NCI-H2196 (cell line): ENCODE results near the gene TBC1D22A.
A peak's percentile ranks its signal among the peaks of the same experiment; 100 is the strongest.
"Not testable (repeated sequence)": the region's sequence is repeated elsewhere in the genome, so short reads cannot be mapped to it uniquely, and the experiment has no call there.

ENCODE experiments used
- DNase-seq: peaks from one replicate; lab custom pipeline; 2025; ENCODE audit not compliant: unreplicated experiment; lab: John Stamatoyannopoulos, UW

The TBC1D22A gene, protein sequence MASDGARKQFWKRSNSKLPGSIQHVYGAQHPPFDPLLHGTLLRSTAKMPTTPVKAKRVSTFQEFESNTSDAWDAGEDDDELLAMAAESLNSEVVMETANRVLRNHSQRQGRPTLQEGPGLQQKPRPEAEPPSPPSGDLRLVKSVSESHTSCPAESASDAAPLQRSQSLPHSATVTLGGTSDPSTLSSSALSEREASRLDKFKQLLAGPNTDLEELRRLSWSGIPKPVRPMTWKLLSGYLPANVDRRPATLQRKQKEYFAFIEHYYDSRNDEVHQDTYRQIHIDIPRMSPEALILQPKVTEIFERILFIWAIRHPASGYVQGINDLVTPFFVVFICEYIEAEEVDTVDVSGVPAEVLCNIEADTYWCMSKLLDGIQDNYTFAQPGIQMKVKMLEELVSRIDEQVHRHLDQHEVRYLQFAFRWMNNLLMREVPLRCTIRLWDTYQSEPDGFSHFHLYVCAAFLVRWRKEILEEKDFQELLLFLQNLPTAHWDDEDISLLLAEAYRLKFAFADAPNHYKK

DNA sequence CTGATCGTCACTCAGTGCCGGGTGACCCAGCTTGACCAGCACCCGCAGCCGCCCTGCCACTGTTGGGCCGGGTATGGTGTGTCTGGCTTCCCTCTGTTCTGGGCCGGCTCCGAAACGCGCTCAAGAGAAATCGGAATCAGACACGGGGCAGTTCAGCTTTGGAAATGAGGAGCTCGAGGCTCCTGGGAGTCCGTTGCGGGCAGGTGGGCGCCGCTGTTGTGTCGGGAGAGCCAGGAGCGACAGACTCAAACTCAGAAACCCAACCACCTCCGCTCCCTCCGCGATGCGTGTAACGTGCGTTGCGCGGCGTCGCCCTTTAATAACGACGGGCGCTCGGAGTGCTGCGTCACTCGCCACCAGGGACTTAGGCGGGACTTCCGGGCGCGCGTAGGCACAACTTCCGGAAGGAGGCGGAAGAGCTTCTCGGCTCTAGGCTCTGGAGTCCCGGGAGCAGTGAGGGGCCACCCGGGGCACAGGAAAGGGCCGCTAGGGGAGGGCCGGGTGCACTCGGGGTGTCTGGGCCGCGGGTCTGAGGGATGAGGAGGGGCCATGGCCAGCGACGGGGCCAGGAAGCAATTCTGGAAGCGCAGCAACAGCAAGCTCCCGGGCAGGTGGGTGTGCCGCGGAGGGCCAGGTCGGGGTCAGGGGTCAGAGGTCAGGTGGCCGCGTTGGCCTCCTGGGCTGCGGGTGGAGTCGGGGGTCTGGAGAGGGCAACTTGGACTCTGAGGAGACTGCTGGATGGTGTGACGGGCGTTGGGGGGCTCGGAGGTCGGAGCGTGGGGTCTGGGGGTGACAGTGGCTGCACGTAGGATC lies at the start of gene TBC1D22A:
Gene TBC1D22A (plus strand): TSS at position 413 of the 813 bp plus-strand sequence. CDS start 137 bp downstream, at position 550.
- peak; percentile 97 for DNase-seq

DNA sequence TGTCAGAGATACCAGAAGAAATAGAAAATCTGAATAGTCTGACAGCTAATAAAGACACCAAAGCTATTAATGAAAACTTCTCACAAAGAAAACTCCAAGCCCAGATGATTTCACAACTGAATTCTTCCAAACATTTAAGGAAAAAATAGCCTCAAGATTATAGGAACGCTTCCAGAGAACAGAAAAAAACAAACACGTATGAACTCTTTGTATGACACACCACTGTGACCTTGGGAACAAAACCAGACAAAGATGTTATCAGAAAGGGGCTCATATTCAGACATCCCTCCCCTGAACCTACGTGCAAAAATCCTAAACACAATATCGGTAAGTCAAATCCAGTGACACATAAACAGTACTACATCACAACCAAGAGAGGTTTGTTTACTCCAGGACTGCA lies 47.9 kb upstream of the TBC1D22A start:
- no peak for DNase-seq

DNA sequence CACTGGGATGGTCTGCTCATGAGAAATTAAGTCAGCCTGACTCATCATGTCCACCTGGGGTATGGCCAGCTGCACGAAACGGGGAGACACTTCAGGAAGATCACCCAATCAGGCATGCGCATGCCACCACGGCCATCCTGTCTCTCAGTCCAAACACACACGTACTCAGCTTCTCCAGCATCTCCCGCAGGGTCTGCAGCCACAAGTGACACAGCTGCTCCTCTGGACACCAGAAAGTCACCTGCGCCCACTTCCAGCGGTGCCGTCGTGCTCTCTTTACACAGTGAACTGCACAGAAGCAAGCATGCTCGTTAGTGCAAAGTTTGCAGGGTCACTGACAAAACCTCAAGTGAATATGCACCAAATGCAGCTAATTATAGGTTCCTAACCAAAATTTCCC lies 42.5 kb upstream of the TBC1D22A start:
- no peak for DNase-seq

DNA sequence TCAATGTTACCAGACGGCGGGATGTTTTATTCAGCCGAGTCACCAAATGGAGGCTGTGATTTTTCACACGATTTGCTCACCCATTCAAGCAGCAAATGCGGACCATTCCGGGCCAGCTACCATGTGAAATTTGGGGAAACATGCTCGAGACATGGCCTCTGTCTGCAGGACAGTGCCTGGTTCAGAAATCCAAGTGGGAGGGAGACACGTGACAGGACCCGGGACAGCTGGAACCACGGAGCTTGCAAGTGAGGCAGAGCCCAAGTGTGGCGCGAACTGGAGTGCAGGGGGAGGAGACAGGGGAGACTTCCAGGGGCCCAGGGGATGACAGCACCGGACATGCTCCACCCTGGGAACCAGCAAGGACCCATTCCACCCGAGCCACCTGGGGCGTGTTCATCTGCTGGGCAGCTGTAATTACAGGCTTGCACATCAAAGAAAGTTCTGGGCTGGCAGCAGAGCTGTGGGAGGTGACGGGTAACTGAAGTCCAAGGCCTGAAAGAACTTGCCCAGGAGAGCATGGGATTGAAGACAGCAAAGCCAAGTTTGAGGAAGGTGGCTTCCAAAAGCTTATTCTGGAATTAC lies 40.9 kb upstream of the TBC1D22A start:
- DNase-seq: no peak

DNA sequence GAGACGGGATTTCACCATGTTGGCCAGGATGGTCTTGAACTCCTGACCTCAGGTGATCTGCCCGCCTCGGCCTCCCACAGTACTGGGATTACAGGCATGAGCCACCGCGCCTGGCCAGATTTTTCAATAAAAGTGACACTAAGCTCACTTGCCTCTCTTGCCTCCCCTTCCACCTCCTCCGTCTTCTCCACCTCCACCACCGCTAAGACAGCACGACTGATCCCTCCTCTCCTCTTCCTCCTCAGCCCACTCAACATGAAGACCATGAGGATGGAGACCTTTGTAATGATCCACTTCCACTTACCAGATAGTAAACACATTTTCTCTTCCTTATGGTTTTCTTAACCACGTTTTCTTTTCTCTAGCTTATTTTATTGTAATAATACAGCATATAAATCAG lies 38.6 kb upstream of the TBC1D22A start:
- DNase-seq: no peak

DNA sequence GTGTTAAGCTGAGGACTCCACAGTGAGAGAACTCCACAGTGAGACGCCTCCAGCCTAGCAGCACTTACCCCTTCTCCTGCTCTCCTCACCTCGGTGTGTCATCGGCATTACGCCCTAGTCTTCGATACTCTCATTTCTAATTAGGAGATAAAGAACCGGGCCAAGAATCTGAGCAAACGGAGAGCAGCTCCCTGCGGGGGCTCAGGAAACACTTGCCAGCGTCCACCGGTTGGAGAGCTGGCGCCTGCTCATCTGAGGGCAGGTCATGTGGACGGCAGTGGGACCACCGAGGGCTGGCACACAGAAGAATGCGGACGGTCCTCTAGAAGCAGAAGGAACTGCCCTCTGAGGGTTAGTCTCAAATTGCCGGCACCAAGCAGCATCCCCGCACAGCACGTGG lies 37.4 kb upstream of the TBC1D22A start:
- no peak for DNase-seq

DNA sequence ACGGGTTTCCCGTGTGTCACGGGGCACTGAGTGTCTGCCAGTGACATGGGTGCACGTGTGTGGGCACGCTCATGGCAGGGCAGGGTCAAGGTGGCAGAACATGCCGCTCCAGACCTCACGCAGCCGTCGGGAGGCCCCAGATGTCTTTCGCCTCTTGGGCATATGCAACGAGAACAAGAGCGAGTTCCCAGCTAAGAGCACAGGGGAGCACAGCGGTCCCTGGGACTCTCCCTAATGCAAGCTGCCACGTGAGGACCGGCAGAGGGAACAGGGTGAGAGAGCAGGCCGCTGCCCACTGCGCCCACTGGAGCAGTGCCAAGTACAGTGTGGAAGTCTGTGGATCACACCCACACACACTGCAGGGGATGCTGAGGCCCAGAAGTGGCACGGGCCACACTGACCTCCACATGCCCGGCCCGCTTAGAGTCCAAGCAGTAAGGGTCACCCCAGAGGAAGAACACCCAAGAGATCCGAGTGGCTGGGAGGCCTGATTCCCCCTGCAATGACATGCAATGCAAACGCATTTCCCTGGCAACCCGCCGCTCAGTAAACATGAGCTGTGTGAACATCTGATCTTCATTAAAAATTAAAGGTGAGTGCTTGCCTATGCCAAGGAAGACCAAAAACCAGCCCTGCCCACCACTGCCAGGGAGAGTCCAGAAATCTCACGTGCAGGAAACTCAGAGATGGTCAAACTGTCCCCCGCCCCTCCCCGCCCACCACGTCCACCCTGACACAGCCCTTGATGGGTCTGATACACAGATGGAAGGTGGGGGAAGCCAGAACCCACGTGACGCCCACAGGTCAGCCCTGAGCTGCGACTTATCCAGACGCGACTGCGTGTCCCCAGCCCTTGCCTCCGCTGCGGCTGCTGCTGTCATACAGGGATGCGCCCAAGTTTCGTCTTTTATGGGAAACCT lies 36.1 kb upstream of the TBC1D22A start:
- peak; percentile 64 for DNase-seq

DNA sequence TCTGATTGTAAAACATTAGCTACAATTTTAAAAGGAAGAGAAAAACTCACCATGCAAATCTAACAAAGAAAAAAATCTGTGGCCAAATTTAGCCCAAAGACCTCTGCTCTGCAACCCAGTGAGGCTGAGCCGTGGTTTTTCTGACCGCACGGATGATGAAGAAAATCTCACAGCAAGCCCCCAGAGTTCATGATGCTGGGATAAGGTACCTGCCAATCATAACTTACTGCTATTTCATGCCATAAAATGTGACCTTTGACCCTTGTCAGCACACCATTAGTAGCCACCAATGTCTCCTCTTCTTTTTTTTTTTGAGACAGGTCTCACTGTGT lies 35.5 kb upstream of the TBC1D22A start:
- DNase-seq: no peak

DNA sequence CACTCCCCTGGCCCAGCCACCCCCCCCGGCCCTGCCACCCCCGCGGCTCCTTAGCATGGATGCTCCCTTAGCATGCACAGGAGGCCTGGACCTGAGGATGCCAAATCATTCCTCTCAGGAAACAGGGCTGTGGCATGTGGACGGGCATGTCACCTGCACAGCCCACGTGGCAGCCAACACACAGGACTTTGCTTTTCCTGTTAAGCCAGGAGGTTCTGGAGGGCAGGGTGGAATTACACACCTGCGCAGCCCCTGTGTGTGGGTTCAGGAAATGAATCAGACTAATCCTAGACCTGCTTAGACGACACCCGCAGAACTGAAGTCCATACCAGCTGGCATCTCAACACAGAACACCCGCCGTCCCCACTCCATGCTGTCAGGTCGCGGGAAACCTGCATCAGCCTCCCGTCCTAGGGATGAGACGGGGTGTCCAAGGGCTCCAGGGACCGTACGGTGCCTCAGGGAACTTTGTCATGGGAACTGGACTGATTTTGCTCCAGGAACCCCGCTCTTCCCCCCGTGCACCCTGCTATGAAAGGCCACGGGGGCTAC lies 34.6 kb upstream of the TBC1D22A start:
- DNase-seq: no peak

DNA sequence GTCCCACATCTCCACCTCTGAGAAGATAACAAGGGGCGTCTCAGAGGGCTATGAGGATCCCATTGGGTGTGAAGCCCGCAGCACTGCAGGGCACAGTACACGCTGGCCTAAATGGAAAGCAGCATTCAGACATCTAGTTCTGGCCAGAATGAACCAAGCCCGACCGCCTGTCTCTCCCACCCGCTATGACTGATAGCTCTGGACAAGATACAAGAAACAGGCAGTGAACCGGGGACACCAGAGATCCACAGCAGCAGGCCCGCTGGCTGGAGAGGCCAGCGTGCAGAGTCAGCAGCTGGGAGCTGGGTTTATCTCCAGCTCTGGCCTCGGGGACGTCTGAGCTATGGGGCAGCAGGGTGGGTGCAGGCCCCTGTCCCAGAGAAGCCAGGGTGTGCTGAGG lies 34.0 kb upstream of the TBC1D22A start:
- no peak for DNase-seq

DNA sequence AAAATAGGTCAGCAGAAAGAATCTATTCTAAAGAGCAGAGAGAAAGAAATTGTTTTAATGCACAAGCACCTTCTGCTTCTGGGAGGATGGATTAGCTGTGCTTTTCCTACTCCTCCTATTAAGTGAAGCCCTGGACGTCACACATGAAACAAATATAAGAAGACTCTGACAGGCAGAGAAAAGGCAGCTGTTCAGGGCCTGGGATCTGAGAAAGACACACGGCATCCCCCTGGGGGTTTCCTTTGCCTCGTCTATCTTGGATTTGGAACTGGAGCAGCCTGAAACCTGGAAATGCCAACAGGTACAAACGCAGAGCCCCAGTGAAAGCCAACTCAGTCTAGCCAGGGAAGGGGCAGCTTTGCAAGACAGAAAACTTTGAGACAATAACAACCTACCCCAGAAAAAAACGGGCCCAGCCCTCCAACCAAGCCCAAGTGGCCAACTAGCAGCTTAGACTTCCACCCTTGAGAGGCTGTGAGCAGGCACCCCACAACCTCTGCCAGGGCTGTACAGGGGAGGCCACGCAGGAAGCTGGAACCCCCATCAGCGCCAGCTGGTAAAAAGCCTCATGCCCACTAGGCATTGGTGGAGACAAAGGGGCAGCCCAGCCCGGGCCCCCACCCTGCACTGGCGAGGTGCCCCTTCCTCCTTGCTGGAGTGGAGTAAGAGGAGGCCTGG lies 31.7 kb upstream of the TBC1D22A start:
- DNase-seq: no peak

DNA sequence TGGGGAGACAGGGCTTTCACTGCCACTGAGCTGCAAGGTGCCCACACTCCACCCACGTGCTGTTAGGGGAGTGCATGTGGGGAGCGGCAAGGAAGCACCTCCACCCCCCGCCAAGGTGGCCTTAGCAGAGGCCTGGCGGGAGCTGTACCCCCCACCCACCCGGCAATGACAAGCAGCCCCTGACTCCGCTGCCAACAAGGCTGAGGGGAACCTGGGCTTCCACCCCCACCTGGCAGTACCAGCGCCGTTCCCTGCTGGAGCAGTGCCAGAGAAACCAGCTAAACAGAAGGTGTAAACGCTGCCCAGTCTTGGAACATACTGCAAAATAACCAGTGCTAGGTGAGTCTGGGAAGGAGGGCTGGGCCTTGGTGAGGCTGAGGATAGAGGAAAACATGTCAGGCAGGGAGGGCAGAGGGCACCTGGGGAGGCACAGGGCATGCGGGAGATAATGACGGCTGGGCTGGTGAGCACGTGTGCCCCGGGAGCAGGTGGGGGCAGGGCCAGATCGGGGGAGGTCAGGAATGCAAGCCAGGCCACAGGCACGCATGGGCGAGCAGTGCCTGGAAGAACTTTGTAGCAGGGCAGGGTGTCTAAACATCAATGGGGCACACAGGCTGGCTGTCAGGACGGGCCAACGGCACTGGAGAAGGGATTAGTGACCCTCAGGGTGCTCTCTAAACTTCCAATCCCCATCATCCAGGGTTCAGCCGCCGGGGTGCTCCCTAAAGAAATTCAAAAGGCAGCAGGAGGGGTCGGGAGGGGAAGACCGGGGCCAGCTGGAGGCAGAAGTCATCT lies 31.0 kb upstream of the TBC1D22A start:
- DNase-seq: peak; percentile 69

DNA sequence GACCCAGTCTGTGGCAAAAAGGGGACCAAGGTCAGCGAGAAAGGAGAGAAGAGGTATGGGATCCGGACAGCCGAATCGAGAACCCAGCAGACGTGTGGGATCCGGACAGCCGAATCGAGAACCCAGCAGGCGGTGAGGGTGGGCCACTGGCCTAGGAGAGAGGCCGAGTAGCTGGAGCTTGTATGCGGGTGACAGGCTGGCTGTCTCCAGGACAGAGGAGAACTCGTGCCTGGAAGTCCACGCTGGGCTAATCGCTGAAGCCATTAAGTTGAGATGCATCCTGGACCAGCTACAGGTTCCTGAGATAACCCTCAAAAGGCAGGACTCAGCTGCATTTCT lies 30.4 kb upstream of the TBC1D22A start:
- no peak for DNase-seq

DNA sequence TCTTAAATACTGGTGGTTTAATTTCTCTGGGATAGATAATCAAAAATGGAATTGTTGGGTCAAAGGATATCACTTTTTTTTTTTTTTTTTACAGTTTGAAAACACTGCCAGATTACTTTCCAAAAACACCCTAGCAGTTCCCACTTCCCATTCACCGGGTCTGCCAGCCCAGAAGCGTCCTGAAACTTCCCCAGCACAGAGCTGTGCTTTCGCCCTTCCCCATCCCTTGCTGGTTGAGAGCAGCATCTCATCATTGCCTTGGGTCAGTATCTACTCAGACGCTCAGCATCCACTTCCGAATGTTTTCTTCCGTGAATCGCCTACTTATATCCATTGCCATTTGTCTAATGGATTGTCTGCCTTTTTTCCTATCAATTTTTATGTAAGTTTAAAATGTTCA lies 29.9 kb upstream of the TBC1D22A start:
- DNase-seq: no peak

DNA sequence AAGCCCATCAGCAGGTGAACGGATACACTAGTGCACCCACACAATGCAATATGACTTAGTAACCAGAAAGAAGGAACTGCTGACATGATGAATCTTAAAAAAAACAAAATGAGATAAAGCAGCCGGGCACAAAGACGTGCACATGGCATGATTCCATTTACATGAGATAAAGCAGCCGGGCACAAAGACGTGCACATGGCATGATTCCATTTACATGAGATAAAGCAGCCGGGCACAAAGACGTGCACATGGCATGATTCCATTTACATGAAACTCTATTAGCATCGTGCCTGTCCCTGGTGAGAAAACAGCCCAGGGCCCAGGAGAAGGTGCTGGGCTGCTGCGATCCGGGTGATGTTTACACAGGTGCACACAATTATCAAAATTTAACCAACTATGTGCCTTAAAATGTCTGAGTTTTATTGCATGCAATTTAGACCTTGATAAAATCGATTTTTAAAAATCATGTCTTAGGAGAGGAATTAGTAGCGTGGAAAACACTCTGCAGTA lies 28.2 kb upstream of the TBC1D22A start:
- not testable (repeated sequence) for DNase-seq

DNA sequence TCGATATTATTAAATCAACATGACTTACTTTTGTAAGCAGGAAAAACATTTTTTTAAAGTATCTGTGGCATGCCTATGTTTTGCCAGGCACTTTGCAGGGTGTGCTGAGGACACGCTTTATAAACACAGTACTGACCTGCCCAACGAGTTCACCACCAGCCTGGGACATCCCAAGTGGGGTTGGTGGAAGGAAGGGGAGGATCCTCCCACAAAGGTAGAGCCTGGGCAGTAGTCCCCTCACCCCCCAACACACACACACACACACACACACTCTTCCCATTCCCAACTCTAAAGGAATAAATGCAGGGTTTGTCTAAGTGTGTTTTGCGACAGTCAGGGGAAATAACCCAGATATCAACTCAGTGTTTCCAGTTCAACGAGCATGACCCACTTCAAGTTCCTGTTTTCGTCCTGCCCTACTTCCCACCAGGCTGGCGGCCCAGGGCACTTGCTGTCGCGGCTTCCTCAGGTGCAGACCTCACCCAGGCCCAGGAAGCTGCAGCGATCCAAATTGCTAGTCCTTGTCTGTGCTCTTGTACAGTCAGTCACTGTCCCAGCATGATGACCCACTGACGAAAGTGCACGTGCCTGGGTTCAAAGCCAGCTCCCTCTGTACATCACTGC lies 27.5 kb upstream of the TBC1D22A start:
- no peak for DNase-seq

DNA sequence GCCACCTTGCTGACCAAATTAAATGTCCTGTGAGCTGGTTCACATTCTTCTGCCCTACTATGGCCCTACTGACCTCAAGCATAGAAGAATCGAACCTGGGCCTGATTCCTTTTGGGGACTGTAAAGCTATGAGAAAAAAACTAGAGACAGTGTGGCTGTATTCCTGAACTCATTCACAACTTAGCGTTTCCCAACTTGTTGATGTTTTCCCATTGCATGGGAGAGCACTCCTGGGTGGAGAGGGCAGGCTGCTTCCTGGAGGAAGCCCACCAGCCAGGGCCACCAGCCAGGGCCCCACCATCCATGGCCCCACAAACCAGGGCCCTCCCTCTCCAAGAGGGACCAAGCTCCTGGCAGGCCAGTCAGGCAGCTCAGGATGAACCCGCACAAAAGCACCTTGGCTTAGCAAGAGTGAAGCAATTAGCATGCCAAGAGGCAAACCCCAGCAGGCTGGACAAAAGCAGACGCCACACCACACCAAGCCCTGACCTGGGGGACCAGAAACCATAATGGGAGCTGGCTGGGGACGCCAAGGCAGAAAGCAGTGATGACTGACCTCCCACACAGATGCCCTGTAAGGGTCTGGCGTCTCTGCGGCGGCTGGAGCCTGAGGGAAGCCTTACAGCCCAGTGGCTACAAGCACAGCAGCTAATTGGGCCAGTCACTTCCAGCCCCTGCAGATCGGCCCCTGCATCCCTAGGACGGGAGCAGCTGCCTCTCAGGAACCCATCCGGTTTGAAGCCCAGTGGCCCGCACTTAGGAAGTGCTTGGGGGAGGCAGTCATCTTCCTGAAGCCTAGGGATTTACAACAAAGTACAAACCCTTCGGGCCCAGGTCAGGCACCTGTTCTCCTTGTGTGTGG lies 26.5 kb upstream of the TBC1D22A start:
- DNase-seq: no peak

DNA sequence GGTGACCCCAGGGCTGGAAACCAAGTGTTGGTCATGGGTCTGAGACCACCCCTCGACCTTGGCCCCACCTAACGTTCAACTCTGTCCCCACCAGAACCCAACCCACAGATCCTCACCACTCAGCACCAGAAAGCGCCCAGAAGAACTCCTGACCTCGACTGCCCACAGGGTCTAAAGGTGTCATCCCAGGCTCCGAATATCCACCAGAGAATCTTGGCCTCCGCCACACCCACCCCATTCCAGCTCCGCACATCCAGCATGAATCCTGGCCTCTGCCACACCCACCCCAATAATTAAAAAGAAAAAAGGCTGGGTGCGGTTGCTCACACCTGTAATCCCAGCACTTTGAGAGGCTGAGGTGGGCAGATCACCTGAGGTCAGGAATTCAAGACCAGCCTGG lies 25.7 kb upstream of the TBC1D22A start:
- DNase-seq: no peak
